Heart left ventricle (tissue), 16 donors: ENCODE measurements around the gene KRT222. TPM values are rescaled to one million over a fixed set of nuclear protein-coding genes. Genes with fewer than 3 reads are reported as not detected.

ENCODE experiments used
- ATAC-seq, 4 donors: fragments of 200-7000 bp; cut with Tn5 transposase; one replicate each; pipeline ENCODE4 v1.9.1; 2020 to 2022; ENCODE audit warnings: moderate library complexity in 4 of 4, mild to moderate bottlenecking in 3 of 4, moderate number of reproducible peaks in 1 of 4
- DNase-seq, 5 donors: peaks; one replicate each; pipeline ENCODE4 v3.0.0-alpha.2; 2020
- H3K27ac ChIP-seq, 12 donors: fragments of 200-600 bp; sonication (generic) in 4 of 12; one replicate each; pipeline versions ENCODE4 v1.5.0 to v1.8.0; 2016 to 2022; ENCODE audit warnings: mild to moderate bottlenecking in 2 of 12
- H3K27me3 ChIP-seq, 9 donors: fragments of 200-600 bp; sonication (generic) in 2 of 9; one replicate each; pipeline versions ENCODE4 v1.5.1 to v1.8.0; 2016 to 2022; ENCODE audit warnings: mild to moderate bottlenecking in 3 of 9
- H3K36me3 ChIP-seq, 9 donors: fragments of 200-600 bp; sonication (generic) in 2 of 9; one replicate each; pipeline versions ENCODE4 v1.5.0 to v1.8.0; 2018 to 2022; ENCODE audit warnings: mild to moderate bottlenecking in 2 of 9
- H3K4me1 ChIP-seq, 12 donors: fragments of 200-600 bp; sonication (generic) in 4 of 12; one replicate each; pipeline versions ENCODE4 v1.5.0 to v1.8.0; 2016 to 2022; ENCODE audit warnings: mild to moderate bottlenecking in 3 of 12
- H3K4me3 ChIP-seq, 12 donors: fragments of 200-600 bp; sonication (generic) in 4 of 12; one replicate each; pipeline versions ENCODE4 v1.5.0 to v1.8.0; 2017 to 2022; ENCODE audit warnings: mild to moderate bottlenecking in 9 of 12, moderate library complexity in 4 of 12
- H3K9me3 ChIP-seq, 12 donors: fragments of 200-600 bp; sonication (generic) in 4 of 12; one replicate each; pipeline versions ENCODE4 v1.5.0 to v1.8.0; 2016 to 2022; ENCODE audit warnings: mild to moderate bottlenecking in 1 of 12
- CTCF ChIP-seq, 12 donors: fragments of 200-600 bp; sonication (generic) in 4 of 12; IDR thresholded peaks; one replicate each; pipeline versions ENCODE4 v1.5.0 to v1.8.0; 2018 to 2022; ENCODE audit warnings: antibody characterized with exemption in 12 of 12, mild to moderate bottlenecking in 5 of 12
- POLR2A ChIP-seq, 2 donors: fragments of 450-650 bp; IDR thresholded peaks; one replicate each; pipeline ENCODE4 v1.6.1; 2017; ENCODE audit warnings: antibody characterized with exemption in 2 of 2, mild to moderate bottlenecking in 2 of 2, moderate library complexity in 2 of 2
- WGBS, 4 donors: extraction: QIAGEN DNeasy Blood & Tissue Kit in 2 of 4; methylation state at CpG; one replicate each; pipeline versions ENCODE4 v1.1.5 to v1.1.7; 2013 to 2018; 5-methylcytosine and 5-hydroxymethylcytosine counted together
- intact Hi-C, 10 donors: fragments of 100-400 bp; cut with DNase I; formaldehyde crosslinking; loops; one replicate each; pipeline versions ENCODE4 v1.11.1 to v1.14.2; 2022
- polyA plus RNA-seq, 2 donors: library from polyadenylated mRNA; stranded (reverse); fragments of 200-250 nt; gene quantifications; one replicate each; pipeline ENCODE4 v1.2.3, GENCODE V29; 2013
- total RNA-seq, 9 donors: library from RNA; depleted of rRNA in 2 of 9; stranded (reverse); fragments of >200 nt in 2 of 9; fragmentation: NEBNext Ultra II Directional in 3 of 9; extraction: Animal tissue kit (Norgen Biotek cat#: 25700) in 3 of 9; gene quantifications; one replicate each; pipeline versions ENCODE4 v1.1.0 to v1.2.4, GENCODE V29; 2016 to 2023
- donor health status: ischemic (EF 13 %, LVEDD 7.1; RV severe dilation, severe dysfunction).
- donor health status: healthy with polysubstance abuse.
- donor health status: DM: no; HTN: yes; CAD: no.
- donor health status: DM: no; HTN: no; CAD: no.
- donor health status: ischemic (EF 25% LVEDD 6.9; RV normal size, moderate dysfunction).
- donor health status: ischemic (EF 25% LVEDD 5.7; RV mildly dilated, moderate dysfunction).
- donor health status: healthy.
- donor health status: DM: yes; HTN: yes; CAD: no.
- donor health status: ischemic (EF 35%, LVEDD 5.7; RV mildly dilated, moderate dysfunction).
- donor health status: nonischemic (EF 11% LVEDD 7.7; RV severe dilation, severe dysfunction).
- donor health status: DM: yes; HTN: yes; CAD: no.
- donor health status: PGD.
- donor health status: ischemic (EF 29% LVEDD 5.4; RV normal size, mild dysfunction).
- donor health status: nonischemic (EF 23%, LVEDD 6.1; RV moderate dilation, normal function).

KRT222 gene
- total and polyA plus RNA-seq, 11 donors, result 0.25 to 1.3 (median 0.96) TPM; not detected in 6

GRCh38 chr17:40623419-40624210 is 41.4 kb downstream of the KRT222 start:
- Histone ChIP-seq H3K27ac (no peak overlapping the region), H3K4me3 (no peak overlapping the region), H3K36me3 (peaks cover 0 to 17% (median 15%) of the 10 kb centered on the region in 9 donors), H3K9me3 (no peaks in the 10 kb centered on the region), H3K4me1 (peaks cover 0 to 24% (median 0%) of the 10 kb centered on the region in 12 donors), H3K27me3 (peaks cover 0 to 2% (median 0%) of the 10 kb centered on the region in 9 donors)
- intact Hi-C loops, result loop anchor here in 2 of 10 donors (5.0 kb wide), 1 partner anchor 169 kb away; no protein-coding TSS in a partner anchor
- WGBS, 4 donors, result 78 to 87% (median 82%) methylated on average over 12 of the region's 12 CpGs
- DNase-seq, result no peak
- no peak for ATAC-seq
- no peak for TF ChIP-seq POLR2A (IDR thresholded peaks at IDR 0.05)
- no peak for TF ChIP-seq CTCF (IDR thresholded peaks at IDR 0.05)

GRCh38 chr17:40622509-40622928 is 42.5 kb downstream of the KRT222 start:
- intact Hi-C loops, result loop anchor here in 2 of 10 donors (5.0 kb wide), 1 partner anchor 170 kb away; no protein-coding TSS in a partner anchor
- DNase-seq, result no peak
- H3K4me3 ChIP-seq, result no peak overlapping the region
- no peak for ATAC-seq
- no peak overlapping the region for H3K27ac ChIP-seq
- peaks cover 0 to 24% (median 0%) of the 10 kb centered on the region in 12 donors for H3K4me1 ChIP-seq
- WGBS, 4 donors, result 48 to 58% (median 54%) methylated on average over 3 of the region's 3 CpGs
- peaks cover 0 to 12% (median 0%) of the 10 kb centered on the region in 9 donors for H3K27me3 ChIP-seq
- H3K9me3 ChIP-seq, result no peaks in the 10 kb centered on the region
- no peak for TF ChIP-seq CTCF (IDR thresholded peaks at IDR 0.05)
- TF ChIP-seq POLR2A (IDR thresholded peaks at IDR 0.05), result no peak
- peaks cover 0 to 6% (median 4%) of the 10 kb centered on the region in 9 donors for H3K36me3 ChIP-seq

GRCh38 chr17:40621578-40621977 is 43.4 kb downstream of the KRT222 start:
- intact Hi-C loops, result loop anchor here in 3 of 10 donors (2.0 to 5.0 kb wide), 2 partner anchors 169 to 171 kb away; no protein-coding TSS in a partner anchor
- DNase-seq, result no peak

More at GRCh38 chr17:40621578-40621977, 43.4 kb downstream of the KRT222 start:
- Histone ChIP-seq H3K9me3 (no peaks in the 10 kb centered on the region), H3K36me3 (no peaks in the 10 kb centered on the region), H3K27ac (no peak overlapping the region), H3K4me1 (peaks cover 0 to 24% (median 0%) of the 10 kb centered on the region in 12 donors), H3K4me3 (no peak overlapping the region), H3K27me3 (peaks cover 0 to 22% (median 0%) of the 10 kb centered on the region in 9 donors)
- TF ChIP-seq POLR2A (IDR thresholded peaks at IDR 0.05) (no peak), CTCF (IDR thresholded peaks at IDR 0.05) (no peak)
- 81 to 87% (median 84%) methylated on average over 8 of the region's 8 CpGs for WGBS, 4 donors
- ATAC-seq, result no peak
